ENCODE data around the gene TIGD3.

The TIGD3 gene

GRCh38 chr11:65315204-65315865 lies 39.2 kb upstream of the TIGD3 start:
- TF ChIP-seq ZBTB7A (IDR thresholded peaks at IDR 0.05; ENCODE audit: low read depth) (peak; percentile 100), CEBPB (IDR thresholded peaks at IDR 0.05) (no peak), USF1 (IDR thresholded peaks at IDR 0.05) (no peak), NFIC (IDR thresholded peaks at IDR 0.05) (peak; percentile 64), FOXM1 (IDR thresholded peaks at IDR 0.05; ENCODE audit: borderline replicate concordance, low read depth) (no peak), CREB1 (IDR thresholded peaks at IDR 0.05; ENCODE audit: low read depth) (no peak), TEAD4 (IDR thresholded peaks at IDR 0.05) (no peak), TAF1 (IDR thresholded peaks at IDR 0.05; ENCODE audit: low read depth) (no peak), MAX (IDR thresholded peaks at IDR 0.05) (peak; percentile 90), REST (IDR thresholded peaks at IDR 0.05; ENCODE audit: low read depth) (no peak), RAD21 (IDR thresholded peaks at IDR 0.05; ENCODE audit: low read depth) (peak; percentile 63; the same call in 1 of the 2 replicates), TCF12 (IDR thresholded peaks at IDR 0.05; ENCODE audit: low read depth) (peak; percentile 8; the same call in 1 of the 2 replicates)

- TF ChIP-seq USF1 (IDR thresholded peaks at IDR 0.05): no peak
- TF ChIP-seq FOXM1 (IDR thresholded peaks at IDR 0.05; ENCODE audit: borderline replicate concordance, low read depth): no peak
- no peak for TF ChIP-seq ZBTB7A (IDR thresholded peaks at IDR 0.05; ENCODE audit: low read depth)
- no peak for TF ChIP-seq EGR1 (IDR thresholded peaks at IDR 0.05)
- no peak for TF ChIP-seq TEAD4 (IDR thresholded peaks at IDR 0.05)
- no peak for TF ChIP-seq NFIC (IDR thresholded peaks at IDR 0.05)
- no peak for TF ChIP-seq REST (IDR thresholded peaks at IDR 0.05; ENCODE audit: low read depth)
- no peak for TF ChIP-seq TAF1 (IDR thresholded peaks at IDR 0.05; ENCODE audit: low read depth)
- TF ChIP-seq EP300 (IDR thresholded peaks at IDR 0.05; ENCODE audit: borderline replicate concordance): no peak
Measured at GRCh38 chr11:65315866-65316226, 38.7 kb upstream of the TIGD3 start.

GRCh38 chr11:65316227-65317024 lies 38.1 kb upstream of the TIGD3 start:
- TF ChIP-seq ZBTB7A (IDR thresholded peaks at IDR 0.05; ENCODE audit: low read depth) (0 out of 2 replicates have a peak, but pooled peaks have one; percentile 50), TCF12 (IDR thresholded peaks at IDR 0.05; ENCODE audit: low read depth) (no peak), CEBPB (IDR thresholded peaks at IDR 0.05) (peak; percentile 24; the same call in 1 of the 2 replicates), EP300 (IDR thresholded peaks at IDR 0.05; ENCODE audit: borderline replicate concordance) (no peak)

- TF ChIP-seq MAX (IDR thresholded peaks at IDR 0.05) (peak; percentile 64), FOXM1 (IDR thresholded peaks at IDR 0.05; ENCODE audit: borderline replicate concordance, low read depth) (no peak), ZBTB7A (IDR thresholded peaks at IDR 0.05; ENCODE audit: low read depth) (no peak; the same call in 1 of the 2 replicates), NFIC (IDR thresholded peaks at IDR 0.05) (no peak; the same call in 1 of the 2 replicates), TCF12 (IDR thresholded peaks at IDR 0.05; ENCODE audit: low read depth) (peak; percentile 68; the same call in 1 of the 2 replicates), CEBPB (IDR thresholded peaks at IDR 0.05) (no peak), YY1 (IDR thresholded peaks at IDR 0.05; ENCODE audit: low read depth) (no peak; the same call in 1 of the 2 replicates), TAF1 (IDR thresholded peaks at IDR 0.05; ENCODE audit: low read depth) (no peak; the same call in 1 of the 2 replicates), REST (IDR thresholded peaks at IDR 0.05; ENCODE audit: low read depth) (no peak), EGR1 (IDR thresholded peaks at IDR 0.05) (no peak), EP300 (IDR thresholded peaks at IDR 0.05; ENCODE audit: borderline replicate concordance) (no peak; the same call in 1 of the 2 replicates), RAD21 (IDR thresholded peaks at IDR 0.05; ENCODE audit: low read depth) (no peak), CREB1 (IDR thresholded peaks at IDR 0.05; ENCODE audit: low read depth) (no peak), USF1 (IDR thresholded peaks at IDR 0.05) (no peak), TEAD4 (IDR thresholded peaks at IDR 0.05) (peak; percentile 67; the same call in 1 of the 2 replicates)
Measured at GRCh38 chr11:65317025-65317786, 37.3 kb upstream of the TIGD3 start.
